ENCODE results near the gene SLC39A11.

The SLC39A11 gene

GRCh38 chr17:72838581-72838980 lies 253.9 kb downstream of the SLC39A11 start:
- H3K4me3 ChIP-seq (replicated peaks; ENCODE audit: insufficient read depth, low read length) = no peak overlapping the region
- H3K27ac ChIP-seq (replicated peaks) = no peak overlapping the region
- H3K27me3 ChIP-seq (ENCODE audit: insufficient read depth, poor library complexity, severe bottlenecking) = no peaks in the 10 kb centered on the region
- TF ChIP-seq SPI1 (IDR thresholded peaks at IDR 0.05; ENCODE audit: borderline replicate concordance, low read depth) (no peak), POLR2AphosphoS5 (IDR thresholded peaks at IDR 0.05; ENCODE audit: low read depth) (no peak), REST (IDR thresholded peaks at IDR 0.05; ENCODE audit: insufficient replicate concordance, low read depth) (no peak), GABPA (IDR thresholded peaks at IDR 0.05; ENCODE audit: low read depth) (no peak), CTCF (IDR thresholded peaks at IDR 0.05; ENCODE audit: insufficient read depth, low read length) (no peak)
- no peak for DNase-seq (ENCODE audit: low read depth in 1 of 2, low spot score in 1 of 2)

GRCh38 chr17:72838068-72838467 lies 254.4 kb downstream of the SLC39A11 start:
- H3K4me3 ChIP-seq (replicated peaks; ENCODE audit: insufficient read depth, low read length) = no peak overlapping the region
- no peaks in the 10 kb centered on the region for H3K27me3 ChIP-seq (ENCODE audit: insufficient read depth, poor library complexity, severe bottlenecking)
- no peak for TF ChIP-seq SPI1 (IDR thresholded peaks at IDR 0.05; ENCODE audit: borderline replicate concordance, low read depth)
- no peak for TF ChIP-seq POLR2AphosphoS5 (IDR thresholded peaks at IDR 0.05; ENCODE audit: low read depth)
- no peak for TF ChIP-seq GABPA (IDR thresholded peaks at IDR 0.05; ENCODE audit: low read depth)
- TF ChIP-seq REST (IDR thresholded peaks at IDR 0.05; ENCODE audit: insufficient replicate concordance, low read depth) = no peak
- TF ChIP-seq CTCF (IDR thresholded peaks at IDR 0.05; ENCODE audit: insufficient read depth, low read length) = no peak
- DNase-seq (ENCODE audit: low read depth in 1 of 2, low spot score in 1 of 2) = no peak
- no peak overlapping the region for H3K27ac ChIP-seq (replicated peaks)

- no peak for TF ChIP-seq CTCF (IDR thresholded peaks at IDR 0.05; ENCODE audit: insufficient read depth, low read length)
- TF ChIP-seq REST (IDR thresholded peaks at IDR 0.05; ENCODE audit: insufficient replicate concordance, low read depth) = no peak
- no peak for TF ChIP-seq SPI1 (IDR thresholded peaks at IDR 0.05; ENCODE audit: borderline replicate concordance, low read depth)
- no peak for TF ChIP-seq GABPA (IDR thresholded peaks at IDR 0.05; ENCODE audit: low read depth)
- no peak for TF ChIP-seq POLR2AphosphoS5 (IDR thresholded peaks at IDR 0.05; ENCODE audit: low read depth)
- DNase-seq (ENCODE audit: low read depth in 1 of 2, low spot score in 1 of 2) = no peak
- H3K27ac ChIP-seq (replicated peaks) = no peak overlapping the region
These were observed 255.2 kb downstream of the SLC39A11 start for GRCh38 chr17:72837335-72837734.

More at GRCh38 chr17:72837335-72837734, 255.2 kb downstream of the SLC39A11 start:
- H3K4me3 ChIP-seq (replicated peaks; ENCODE audit: insufficient read depth, low read length) = no peak overlapping the region
- H3K27me3 ChIP-seq (ENCODE audit: insufficient read depth, poor library complexity, severe bottlenecking) = no peaks in the 10 kb centered on the region

Measured in HL-60 (cell line).